A673 (cell line): ENCODE results near the gene TCHP.
"Not testable (repeated sequence)": the region's sequence is repeated elsewhere in the genome, so short reads cannot be mapped to it uniquely, and the experiment has no call there.

Experiments used
- CTCF ChIP-seq: fragments of 300-800, 200-600 bp; sonication (generic); conservative IDR thresholded peaks from 2 replicates; pipeline ENCODE4 v1.5.1; 2017; ENCODE audit warnings: low read depth, mild to moderate bottlenecking, antibody characterized with exemption, low read length, moderate library complexity, mixed read lengths
- EZH2 ChIP-seq: fragments of 200-600 bp; sonication (generic); IDR thresholded peaks from 2 replicates; pipeline ENCODE4 v1.6.1; 2017; ENCODE audit warnings: borderline replicate concordance, low read depth, mild to moderate bottlenecking, mixed read lengths, antibody characterized with exemption, low read length; ENCODE audit not compliant: poor library complexity, severe bottlenecking

DNA sequence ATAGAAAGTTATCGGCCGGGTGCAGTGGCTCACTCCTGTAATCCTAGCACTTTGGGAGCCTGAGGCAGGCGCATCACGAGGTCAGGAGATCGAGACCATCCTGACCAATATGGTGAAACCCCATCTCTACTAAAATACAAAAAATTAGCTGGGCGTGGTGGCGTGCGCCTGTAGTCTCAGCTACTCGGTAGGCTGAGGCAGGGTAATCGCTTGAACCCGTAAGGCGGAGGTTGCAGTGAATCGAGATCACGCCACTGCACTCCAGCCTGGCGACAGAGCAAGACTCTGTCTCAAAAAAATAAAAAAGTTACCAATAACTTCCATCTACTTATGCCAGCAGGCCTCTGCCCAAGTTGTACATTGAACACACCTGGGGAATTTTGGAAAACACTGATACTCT is 729 bp upstream of the TCHP start:
- TF ChIP-seq CTCF, EZH2: not testable (repeated sequence)
